ENCODE measurements around the gene UNC5CL. TPM values are rescaled to one million over a fixed set of nuclear protein-coding genes. Genes with fewer than 3 reads are reported as not detected.
A peak's percentile ranks its signal among the peaks of the same experiment; 100 is the strongest.
"Not testable (repeated sequence)": the region's sequence is repeated elsewhere in the genome, so short reads cannot be mapped to it uniquely, and the experiment has no call there.

The UNC5CL gene
- total and polyA plus RNA-seq, 9 of the 15 experiments (the other 6 are each of a cell fraction or from before 2014, with no cell fraction given), result 0.07 to 1.8 (median 0.62) TPM; not detected in 1

DNA sequence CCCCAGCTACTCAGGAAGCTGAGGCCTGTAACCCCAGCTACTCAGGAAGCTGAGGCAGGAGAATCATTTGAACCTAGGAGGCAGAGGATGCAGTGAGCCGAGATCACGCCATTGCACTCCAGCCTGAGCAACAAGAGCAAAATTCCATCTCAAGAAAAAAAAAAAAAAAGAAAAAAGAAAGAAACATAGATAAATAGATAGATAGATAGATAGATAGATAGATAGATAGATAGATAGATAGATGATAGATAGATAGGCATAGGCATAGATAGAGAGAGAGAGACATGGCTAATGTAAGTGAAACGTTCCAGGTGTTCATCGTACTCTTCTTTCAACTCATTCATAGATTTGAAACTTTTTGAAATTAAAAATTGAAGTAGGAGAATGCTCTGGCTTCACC, 32.0 kb downstream of the UNC5CL start:
- H3K4me2 ChIP-seq (ENCODE audit: insufficient read depth, low read length); POLR2A ChIA-PET; ATAC-seq; DNase-seq (ENCODE audit: extremely low read depth in 1 of 4, low spot score in 3 of 4); H3K4me3 ChIP-seq; H3K27ac ChIP-seq (ENCODE audit: extremely low read depth, low read depth, low read length); H3K4me1 ChIP-seq (replicated peaks in 1 of 2; ENCODE audit: control insufficient read depth in 2 of 2, insufficient read depth in 2 of 2, low read length in 2 of 2); in situ Hi-C loops (cut with MboI); H4K20me1 ChIP-seq (replicated peaks; ENCODE audit: control insufficient read depth, insufficient read depth, low read length); BruUV-seq (replicated peaks); H3K9me3 ChIP-seq (replicated peaks; ENCODE audit: control insufficient read depth, insufficient read depth, low read depth, low read length); H2AFZ ChIP-seq (ENCODE audit: low read depth, low read length); H3K79me2 ChIP-seq (ENCODE audit: control insufficient read depth, insufficient read depth, low read length); H3K9me1 ChIP-seq (ENCODE audit: control insufficient read depth, insufficient read depth, low read length); H3K36me3 ChIP-seq (ENCODE audit: control insufficient read depth, insufficient read depth, low read length); H3K9ac ChIP-seq (ENCODE audit: insufficient read depth in 1 of 2, low read depth in 2 of 2, low read length in 2 of 2); FAIRE-seq: not testable (repeated sequence)
- intact Hi-C loops (cut with micrococcal nuclease), result loop anchor here (2.0 kb wide), 1 partner anchor 60 kb away; no protein-coding TSS in a partner anchor
- WGBS (ENCODE audit: insufficient coverage, low coverage, missing lambda C conversion rate), result 2% methylated on average over 4 of the region's 4 CpGs
- CTCF ChIA-PET (ENCODE audit: low intra/inter-chr PET ratio), result interaction anchor here (0.7 to 4.0 kb wide), 3 partner anchors 21 to 312 kb away, joined by 3 to 26 read pairs (median 9); no protein-coding TSS in a partner anchor
- 0 out of 4 replicates have a peak, but pooled peaks of 1 of the 2 experiments have one; percentile 46 for TF ChIP-seq MCM7 (IDR thresholded peaks at IDR 0.05)
- TF ChIP-seq DACH1 (IDR thresholded peaks at IDR 0.05; ENCODE audit: partially characterized antibody), result peak; percentile 95
- peaks cover 28 to 43% of the 10 kb centered on the region in 2 experiments for H3K27me3 ChIP-seq (ENCODE audit: control insufficient read depth in 2 of 2, insufficient read depth in 2 of 2, low read length in 2 of 2)

DNA sequence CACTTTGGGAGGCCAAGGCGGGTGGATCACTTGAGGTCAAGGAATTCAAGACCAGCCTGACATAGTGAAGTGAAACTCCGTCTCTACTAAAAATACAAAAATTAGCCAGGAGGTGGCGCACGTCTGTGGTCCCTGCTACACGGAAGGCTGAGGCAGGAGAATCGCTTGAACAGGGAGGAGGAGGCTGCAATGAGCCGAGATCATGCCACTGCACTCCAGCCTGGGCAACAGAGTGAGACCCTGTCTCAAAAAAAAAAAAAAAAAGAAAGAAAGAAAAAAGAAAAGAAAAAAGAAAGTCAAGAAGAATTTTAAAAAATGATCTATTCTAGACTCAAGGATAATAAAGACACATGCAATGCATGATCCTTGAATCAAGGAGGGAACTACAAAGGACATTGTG, 32.8 kb downstream of the UNC5CL start:
- H3K4me3 ChIP-seq; H3K9ac ChIP-seq (ENCODE audit: insufficient read depth in 1 of 2, low read depth in 2 of 2, low read length in 2 of 2); H3K36me3 ChIP-seq (ENCODE audit: control insufficient read depth, insufficient read depth, low read length); H3K27ac ChIP-seq (ENCODE audit: extremely low read depth, low read depth, low read length); H3K79me2 ChIP-seq (ENCODE audit: control insufficient read depth, insufficient read depth, low read length); H2AFZ ChIP-seq (ENCODE audit: low read depth, low read length); H3K9me3 ChIP-seq (replicated peaks; ENCODE audit: control insufficient read depth, insufficient read depth, low read depth, low read length); in situ Hi-C loops (cut with MboI); H3K4me1 ChIP-seq (replicated peaks in 1 of 2; ENCODE audit: control insufficient read depth in 2 of 2, insufficient read depth in 2 of 2, low read length in 2 of 2); H4K20me1 ChIP-seq (replicated peaks; ENCODE audit: control insufficient read depth, insufficient read depth, low read length); BruUV-seq (replicated peaks); POLR2A ChIA-PET; H3K9me1 ChIP-seq (ENCODE audit: control insufficient read depth, insufficient read depth, low read length); H3K4me2 ChIP-seq (ENCODE audit: insufficient read depth, low read length): not testable (repeated sequence)
- DNase-seq (ENCODE audit: extremely low read depth in 1 of 4, low spot score in 3 of 4) (peak; percentile 34 to 81 (median 37)), ATAC-seq (peak; percentile 96), FAIRE-seq (peak; percentile 95)
- peaks cover 28 to 36% of the 10 kb centered on the region in 2 experiments for H3K27me3 ChIP-seq (ENCODE audit: control insufficient read depth in 2 of 2, insufficient read depth in 2 of 2, low read length in 2 of 2)
- WGBS (ENCODE audit: insufficient coverage, low coverage, missing lambda C conversion rate), result 0% methylated on average over 6 of the region's 7 CpGs
- CTCF ChIA-PET (ENCODE audit: low intra/inter-chr PET ratio), result interaction anchor here (0.6 to 4.0 kb wide), 4 partner anchors 15 to 312 kb away, joined by 3 to 26 read pairs (median 7); no protein-coding TSS in a partner anchor
- intact Hi-C loops (cut with micrococcal nuclease), result loop anchor here (2.0 kb wide), 1 partner anchor 61 kb away; no protein-coding TSS in a partner anchor
- 0 out of 2 replicates have a peak, but pooled peaks have one; percentile 30 for TF ChIP-seq ZNF24 (IDR thresholded peaks at IDR 0.05)
- 0 out of 2 replicates have a peak, but pooled peaks have one; percentile 38 for TF ChIP-seq BMI1 (IDR thresholded peaks at IDR 0.05; ENCODE audit: low read length)
- peak; percentile 50; the same call in 1 of the 2 replicates for TF ChIP-seq SMARCA5 (IDR thresholded peaks at IDR 0.05)
- peak in 1 of 2 experiments; percentile 42; a peak in 1 of 4 replicates for TF ChIP-seq SRF (CRISPR knock-in tag; IDR thresholded peaks at IDR 0.05)
- TF ChIP-seq, protein P1, sequence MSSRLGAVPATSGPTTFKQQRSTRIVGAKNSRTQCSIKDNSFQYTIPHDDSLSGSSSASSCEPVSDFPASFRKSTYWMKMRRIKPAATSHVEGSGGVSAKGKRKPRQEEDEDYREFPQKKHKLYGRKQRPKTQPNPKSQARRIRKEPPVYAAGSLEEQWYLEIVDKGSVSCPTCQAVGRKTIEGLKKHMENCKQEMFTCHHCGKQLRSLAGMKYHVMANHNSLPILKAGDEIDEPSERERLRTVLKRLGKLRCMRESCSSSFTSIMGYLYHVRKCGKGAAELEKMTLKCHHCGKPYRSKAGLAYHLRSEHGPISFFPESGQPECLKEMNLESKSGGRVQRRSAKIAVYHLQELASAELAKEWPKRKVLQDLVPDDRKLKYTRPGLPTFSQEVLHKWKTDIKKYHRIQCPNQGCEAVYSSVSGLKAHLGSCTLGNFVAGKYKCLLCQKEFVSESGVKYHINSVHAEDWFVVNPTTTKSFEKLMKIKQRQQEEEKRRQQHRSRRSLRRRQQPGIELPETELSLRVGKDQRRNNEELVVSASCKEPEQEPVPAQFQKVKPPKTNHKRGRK (tag; IDR thresholded peaks at IDR 0.05), result peak; percentile 64
- TF ChIP-seq ZNF644 (tag; IDR thresholded peaks at IDR 0.05; ENCODE audit: low read depth), result 0 out of 2 replicates have a peak, but pooled peaks have one; percentile 35
- peak; percentile 64 for TF ChIP-seq SMC3 (conservative IDR thresholded peaks at IDR 0.05; ENCODE audit: insufficient read depth, low read depth, low read length)
- peak; percentile 19; the same call in 1 of the 2 replicates for TF ChIP-seq DEAF1 (CRISPR knock-in tag; IDR thresholded peaks at IDR 0.05)
- peak; percentile 25; the same call in 1 of the 2 replicates for TF ChIP-seq DPF2 (IDR thresholded peaks at IDR 0.05)

All from K562 (cell line).